ENCODE measurements around the gene SORBS2.

SORBS2 gene

GRCh38 chr4:185576314-185576961 lies 235.6 kb downstream of the SORBS2 start (continued):
- no peak for TF ChIP-seq ZNF8 (CRISPR knock-in tag; IDR thresholded peaks at IDR 0.05)
- TF ChIP-seq ZFP30 (CRISPR knock-in tag; IDR thresholded peaks at IDR 0.05), result no peak

GRCh38 chr4:185573651-185574199 lies 238.3 kb downstream of the SORBS2 start:
- peak; percentile 99 for ATAC-seq
- TF ChIP-seq ZNF565 (CRISPR knock-in tag; conservative IDR thresholded peaks at IDR 0.05; ENCODE audit: low read depth) (no peak), ARNTL (CRISPR knock-in tag; IDR thresholded peaks at IDR 0.05; ENCODE audit: borderline replicate concordance, low read depth) (no peak), GLIS3 (CRISPR knock-in tag; IDR thresholded peaks at IDR 0.05) (no peak), OSR1 (CRISPR knock-in tag; IDR thresholded peaks at IDR 0.05) (no peak), ISL1 (CRISPR knock-in tag; IDR thresholded peaks at IDR 0.05) (no peak), ZFP3 (CRISPR knock-in tag; IDR thresholded peaks at IDR 0.05) (0 out of 2 replicates have a peak, but pooled peaks have one; percentile 36), TOX (CRISPR knock-in tag; IDR thresholded peaks at IDR 0.05; ENCODE audit: borderline replicate concordance) (no peak), CREB5 (CRISPR knock-in tag; IDR thresholded peaks at IDR 0.05; ENCODE audit: low read depth) (no peak)

- TF ChIP-seq TCF4 (CRISPR knock-in tag; IDR thresholded peaks at IDR 0.05; ENCODE audit: borderline replicate concordance) (0 out of 2 replicates have a peak, but pooled peaks have one; percentile 10), ZFP3 (CRISPR knock-in tag; IDR thresholded peaks at IDR 0.05) (no peak)
- no peak for ATAC-seq
Observed at GRCh38 chr4:185570727-185571126, 241.3 kb downstream of the SORBS2 start.

GRCh38 chr4:185567381-185568376 lies 244.3 kb downstream of the SORBS2 start:
- no peak for TF ChIP-seq ZNF565 (CRISPR knock-in tag; conservative IDR thresholded peaks at IDR 0.05; ENCODE audit: low read depth)
- TF ChIP-seq ZC3H10 (CRISPR knock-in tag; IDR thresholded peaks at IDR 0.05), result no peak
- TF ChIP-seq CSRNP3 (CRISPR knock-in tag; IDR thresholded peaks at IDR 0.05), result no peak
- TF ChIP-seq POU6F1 (CRISPR knock-in tag; IDR thresholded peaks at IDR 0.05; ENCODE audit: borderline replicate concordance, low read depth), result no peak
- TF ChIP-seq ZFP30 (CRISPR knock-in tag; IDR thresholded peaks at IDR 0.05), result no peak
- no peak for TF ChIP-seq TCF4 (CRISPR knock-in tag; IDR thresholded peaks at IDR 0.05; ENCODE audit: borderline replicate concordance)
- TF ChIP-seq CSDC2 (CRISPR knock-in tag; IDR thresholded peaks at IDR 0.05), result no peak
- no peak for TF ChIP-seq TOX (CRISPR knock-in tag; IDR thresholded peaks at IDR 0.05; ENCODE audit: borderline replicate concordance)
- TF ChIP-seq PATZ1 (CRISPR knock-in tag; IDR thresholded peaks at IDR 0.05; ENCODE audit: borderline replicate concordance), result no peak
- TF ChIP-seq ZNF8 (CRISPR knock-in tag; IDR thresholded peaks at IDR 0.05), result no peak
- no peak for TF ChIP-seq ARNTL (CRISPR knock-in tag; IDR thresholded peaks at IDR 0.05; ENCODE audit: borderline replicate concordance, low read depth)
- no peak for TF ChIP-seq ISL1 (CRISPR knock-in tag; IDR thresholded peaks at IDR 0.05)
- no peak for TF ChIP-seq OSR1 (CRISPR knock-in tag; IDR thresholded peaks at IDR 0.05)
- TF ChIP-seq RARB (CRISPR knock-in tag; IDR thresholded peaks at IDR 0.05), result no peak
- TF ChIP-seq BACH2 (CRISPR knock-in tag; IDR thresholded peaks at IDR 0.05; ENCODE audit: borderline replicate concordance), result no peak
- no peak for ATAC-seq

Data from SK-N-SH treated with all-trans-retinoic acid at 6 μM for 48 hours (cell line).